HG03469 (cell line): Measurements from ENCODE around the gene NRF1.

ENCODE experiments used
- ATAC-seq: cut with Tn5 transposase; IDR thresholded peaks from one replicate; pipeline ENCODE4 v1.9.1; 2021; ENCODE audit warnings: mild to moderate bottlenecking, moderate library complexity, moderate number of reproducible peaks; ENCODE audit not compliant: unreplicated experiment

Gene NRF1

DNA sequence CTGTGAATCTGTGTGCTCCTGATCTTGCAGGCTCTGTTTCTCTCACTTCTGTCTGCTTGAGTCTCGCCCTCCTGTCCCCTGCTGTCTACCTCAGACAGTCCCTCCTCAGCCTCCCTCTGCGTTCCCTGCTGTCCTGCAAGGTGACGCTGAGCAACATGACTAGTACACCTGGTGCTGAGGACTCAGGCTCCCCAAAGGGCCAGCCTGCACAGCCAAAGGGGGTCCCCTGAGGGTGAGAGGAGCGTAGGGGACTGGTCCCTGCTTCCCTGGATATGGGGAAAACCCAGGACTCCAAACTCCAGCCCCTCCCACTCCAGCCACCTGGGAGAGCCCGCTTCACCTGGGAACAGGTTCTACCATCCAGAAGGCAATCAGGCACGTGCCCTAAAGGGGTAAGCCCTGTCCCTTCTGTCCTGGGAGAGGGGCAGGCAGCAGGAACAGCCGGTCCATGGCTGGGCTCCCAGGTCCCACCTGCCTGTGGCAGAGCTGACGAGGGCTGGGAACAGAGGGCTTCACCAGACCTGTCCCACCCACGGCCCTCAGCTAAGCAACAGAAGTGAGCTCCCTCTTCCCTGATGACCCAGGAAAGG, 184.8 kb downstream of the NRF1 start:
- ATAC-seq: no peak

DNA sequence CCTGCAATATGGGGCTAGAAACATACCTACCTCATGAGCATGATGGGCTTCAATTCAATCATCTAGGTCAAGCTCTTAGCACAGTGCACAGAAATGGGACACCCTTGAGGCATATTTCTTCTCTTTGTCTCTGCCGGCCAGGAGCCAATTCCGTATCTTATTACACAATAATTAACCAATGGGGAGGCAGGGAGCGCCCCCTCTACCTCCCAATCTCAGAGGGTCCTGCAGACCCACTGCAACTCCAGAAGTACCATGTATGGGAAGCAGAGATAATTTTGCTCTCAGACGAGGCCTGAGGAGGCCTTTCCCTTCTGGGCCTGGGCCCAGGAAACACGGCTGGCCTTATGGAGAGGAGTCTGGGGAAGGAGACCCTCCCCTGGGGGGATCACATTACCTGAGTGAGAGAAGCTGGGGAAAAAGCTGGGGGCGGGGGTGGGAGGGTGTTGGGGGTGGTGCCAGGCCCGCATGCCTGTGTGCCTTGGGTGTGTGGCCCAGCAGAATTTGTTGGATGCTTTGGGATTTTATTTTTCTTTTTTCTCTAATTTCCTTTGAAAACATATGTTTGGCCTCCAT, 185.8 kb downstream of the NRF1 start:
- ATAC-seq: no peak

DNA sequence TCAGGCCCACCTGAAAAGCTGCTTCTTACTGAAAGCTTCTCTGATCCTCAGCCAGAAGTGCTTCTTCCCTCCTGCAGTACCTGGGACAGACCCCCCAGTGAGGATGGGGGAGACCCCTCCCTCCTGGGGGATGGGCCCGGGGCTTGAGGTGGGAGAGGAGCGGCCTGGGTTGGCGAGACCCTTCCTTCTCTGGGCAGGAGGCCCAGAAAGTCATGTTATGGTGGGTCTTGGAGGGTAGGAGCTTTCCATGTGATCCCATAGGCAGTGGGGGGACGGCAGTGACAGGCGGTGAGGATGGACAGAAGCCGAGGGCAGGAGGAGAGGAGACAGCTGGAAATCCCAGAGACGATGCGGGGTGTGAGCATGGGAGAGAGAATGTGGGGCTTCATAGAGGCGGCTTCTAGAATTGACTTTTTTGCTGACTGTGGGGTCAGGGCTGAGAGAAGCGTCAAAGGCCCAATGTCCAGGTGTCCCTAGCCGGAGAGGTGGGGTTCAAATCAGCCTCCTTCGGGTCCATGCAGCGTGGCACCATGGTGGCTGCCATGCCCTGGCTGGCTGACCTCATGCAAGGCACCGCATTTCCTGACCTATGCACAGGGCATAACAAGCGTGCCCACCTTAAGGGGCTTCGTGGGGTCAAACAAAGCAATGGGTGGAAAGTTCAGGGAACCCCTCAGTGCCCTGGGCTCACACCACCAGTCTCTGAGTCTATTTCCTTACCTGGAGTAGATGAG, 187.3 kb downstream of the NRF1 start:
- ATAC-seq: no peak

DNA sequence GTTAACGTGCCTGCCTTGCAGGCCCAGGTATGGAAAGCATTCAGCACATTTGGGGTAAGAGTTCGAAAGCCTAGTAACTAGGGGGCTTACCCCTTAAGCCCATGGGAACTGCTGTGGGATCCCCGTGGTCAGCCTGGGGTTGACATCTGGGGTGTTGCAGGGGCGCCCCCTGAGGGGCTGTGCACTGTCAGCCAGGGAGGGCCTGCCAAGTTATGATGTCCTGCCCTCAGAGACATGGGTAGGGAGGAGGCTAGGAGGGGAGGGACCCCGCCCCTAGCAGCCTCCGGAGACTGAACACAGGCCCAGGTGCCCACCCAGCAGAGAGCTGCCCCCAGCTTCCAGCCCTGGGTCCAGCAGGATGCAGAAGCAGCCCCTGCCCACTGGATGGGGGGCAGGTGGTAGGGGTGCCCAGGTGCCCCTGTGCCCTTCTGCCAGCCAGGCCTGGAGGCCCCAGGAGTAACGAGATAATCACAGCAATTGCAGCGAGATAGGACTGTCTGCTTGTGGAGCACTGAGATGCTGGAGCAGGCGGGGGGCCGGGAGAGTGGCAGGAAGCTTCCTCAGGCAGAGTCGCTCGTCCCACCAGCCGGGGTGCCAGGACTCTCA, 187.9 kb downstream of the NRF1 start:
- ATAC-seq: no peak

DNA sequence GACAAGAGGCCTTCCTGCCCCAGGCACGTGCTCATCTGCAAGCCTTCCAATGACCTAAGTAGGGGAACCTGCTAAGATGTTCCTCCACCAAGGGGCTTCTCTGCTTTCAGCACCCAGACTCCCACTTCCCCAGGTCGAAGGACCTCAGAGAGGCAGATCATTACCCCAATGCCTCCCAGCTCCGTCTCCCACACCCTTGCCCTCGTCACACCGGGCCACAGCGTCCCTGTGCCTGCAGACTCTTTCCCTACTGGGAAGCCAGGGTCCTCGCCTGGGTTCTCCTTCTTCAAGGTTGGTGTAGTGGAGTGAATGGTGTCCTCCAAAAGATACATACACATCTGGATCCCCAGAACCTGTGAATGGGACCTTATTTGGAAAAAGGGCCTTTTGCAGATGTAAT, 189.4 kb downstream of the NRF1 start:
- no peak for ATAC-seq

DNA sequence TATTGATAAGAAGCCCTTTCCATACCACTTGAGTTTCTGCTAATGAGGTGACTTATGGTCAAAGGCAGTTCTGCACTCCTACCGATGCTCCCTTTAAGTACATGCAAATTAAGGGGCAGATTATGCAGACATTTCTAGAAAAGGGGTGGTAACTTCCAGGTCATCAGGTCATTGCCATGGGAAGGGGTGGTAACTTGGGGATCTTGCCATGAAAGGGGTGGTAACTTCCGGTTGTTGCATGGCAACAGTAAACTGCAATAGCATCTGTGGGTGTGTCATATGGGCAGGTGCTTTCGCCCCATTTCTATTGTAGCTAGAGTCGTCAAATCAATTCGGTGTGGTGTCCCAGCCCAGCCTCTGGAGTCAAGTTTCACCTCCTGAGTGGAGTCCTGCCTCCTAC, 190.4 kb downstream of the NRF1 start:
- no peak for ATAC-seq

DNA sequence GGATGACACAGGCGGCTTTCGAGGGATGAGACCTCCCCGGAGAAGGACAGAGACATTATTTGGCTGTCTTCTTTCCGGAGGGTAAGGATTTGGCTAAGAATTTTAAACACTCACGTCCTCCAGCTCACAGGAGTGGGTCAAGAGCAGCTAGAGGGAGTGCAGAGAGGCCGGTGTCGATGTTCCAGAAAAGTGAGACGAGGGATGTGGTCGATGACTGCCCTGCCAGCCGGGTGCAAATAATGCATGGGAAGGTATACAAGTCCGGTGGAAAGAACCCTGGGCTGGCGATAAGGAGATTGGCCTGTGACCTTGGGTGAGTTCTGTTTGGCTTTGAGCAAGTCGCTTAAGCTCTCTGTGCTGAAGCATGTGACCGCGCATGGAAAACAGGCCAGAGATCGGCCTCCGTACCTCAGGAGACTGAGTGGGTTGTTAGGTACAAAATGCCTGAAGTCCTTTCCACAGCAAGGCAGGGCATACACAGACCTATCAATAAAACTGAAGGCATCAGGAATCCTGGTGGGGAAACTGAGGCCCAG, 192.1 kb downstream of the NRF1 start:
- ATAC-seq: no peak

DNA sequence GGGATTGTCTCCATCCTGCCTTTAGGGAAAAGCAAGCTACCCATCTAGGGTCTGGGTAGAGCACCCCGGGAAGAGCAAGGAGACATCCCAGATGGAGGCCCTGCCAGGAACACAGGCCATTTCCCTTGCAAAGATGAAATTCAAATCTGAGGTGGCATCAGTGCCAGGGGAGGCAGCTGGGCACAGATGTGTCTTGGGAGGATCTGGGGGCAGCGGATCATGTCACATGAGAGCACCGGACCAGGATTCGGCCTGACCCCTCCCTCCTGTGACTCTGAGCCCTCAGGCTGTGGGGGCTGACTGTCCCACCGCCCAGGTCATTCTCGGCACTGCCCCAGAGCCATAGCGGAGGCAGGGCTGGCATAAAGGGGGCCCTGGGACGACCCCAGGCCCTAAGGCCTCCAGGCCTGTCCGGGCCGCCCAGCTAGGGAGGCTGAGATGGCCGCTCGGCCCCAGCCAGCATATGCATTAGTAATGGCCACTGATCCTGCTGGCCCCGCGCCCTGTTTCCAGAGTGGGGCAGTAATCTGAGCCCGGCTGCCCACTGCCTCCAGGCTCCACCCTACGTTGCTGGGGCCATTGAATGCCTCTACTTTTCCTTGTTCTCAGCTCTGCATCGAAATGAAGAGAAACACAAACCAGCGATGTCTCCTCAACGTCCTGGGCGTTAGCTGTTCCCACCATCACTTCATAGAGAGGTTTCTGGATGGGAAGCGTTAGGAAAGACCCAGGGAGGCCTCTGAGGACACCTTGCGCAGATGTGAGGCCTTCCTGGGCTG, 192.8 kb downstream of the NRF1 start:
- no peak for ATAC-seq

DNA sequence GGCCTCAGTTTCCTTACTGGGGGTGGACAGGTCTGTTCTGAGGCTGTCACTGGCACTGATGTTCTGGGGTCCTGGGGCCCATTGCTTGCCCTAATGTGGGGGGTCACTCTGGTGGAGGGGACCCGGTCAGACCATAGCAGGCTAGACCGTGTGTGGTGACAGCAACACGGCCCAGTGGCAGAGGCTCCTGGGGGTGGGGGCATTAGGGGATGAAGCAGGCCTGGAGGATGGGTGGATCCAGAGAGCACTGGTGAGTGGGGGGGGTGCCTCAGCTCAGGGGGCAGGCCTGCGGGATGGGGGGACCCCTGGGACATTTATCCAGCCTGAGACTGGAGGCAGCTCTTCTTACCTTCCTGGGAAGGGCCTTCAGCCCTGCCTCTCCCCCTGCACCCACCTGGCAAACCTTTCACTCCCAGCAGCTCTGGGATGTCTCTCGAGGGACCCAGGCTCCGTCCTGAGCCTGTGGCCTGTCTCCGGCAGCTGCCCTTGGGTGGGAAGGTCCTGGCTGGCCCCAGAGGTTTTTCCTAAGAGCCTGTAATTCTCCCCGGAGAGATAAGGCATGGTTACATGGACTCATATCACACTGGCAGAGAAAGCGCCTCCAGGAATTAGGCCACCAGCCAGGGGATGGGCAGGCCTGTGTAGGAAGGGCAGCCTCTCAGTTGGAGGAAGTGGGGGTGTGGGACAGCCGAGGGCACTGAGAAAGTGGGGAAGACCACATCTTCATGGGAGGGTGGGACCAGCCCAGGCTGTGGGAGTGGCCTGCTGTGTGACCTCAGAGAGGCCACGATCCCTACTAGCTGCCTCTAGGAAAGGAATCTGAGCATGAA, 193.6 kb downstream of the NRF1 start:
- ATAC-seq: no peak
